Tibial nerve (tissue), 3 donors: ENCODE results near the gene DCAF11.

Source experiments
- POLR2A ChIP-seq, 2 donors: fragments of 450-650 bp; IDR thresholded peaks; one replicate each; pipeline ENCODE4 v1.6.1; 2017; ENCODE audit warnings: antibody characterized with exemption in 2 of 2, mild to moderate bottlenecking in 2 of 2, moderate library complexity in 2 of 2
- TF ChIP-seq, protein P1 (sequence below), 5 experiments: fragments of 200-600 bp in 3 of 5; fragments of 450-650 bp in 2 of 5; sonication (generic) in 3 of 5; IDR thresholded peaks; one replicate each; pipeline ENCODE4 v1.5.1; 2016 to 2019; ENCODE audit warnings: antibody characterized with exemption in 5 of 5, mild to moderate bottlenecking in 3 of 5, moderate library complexity in 2 of 5

DNA sequence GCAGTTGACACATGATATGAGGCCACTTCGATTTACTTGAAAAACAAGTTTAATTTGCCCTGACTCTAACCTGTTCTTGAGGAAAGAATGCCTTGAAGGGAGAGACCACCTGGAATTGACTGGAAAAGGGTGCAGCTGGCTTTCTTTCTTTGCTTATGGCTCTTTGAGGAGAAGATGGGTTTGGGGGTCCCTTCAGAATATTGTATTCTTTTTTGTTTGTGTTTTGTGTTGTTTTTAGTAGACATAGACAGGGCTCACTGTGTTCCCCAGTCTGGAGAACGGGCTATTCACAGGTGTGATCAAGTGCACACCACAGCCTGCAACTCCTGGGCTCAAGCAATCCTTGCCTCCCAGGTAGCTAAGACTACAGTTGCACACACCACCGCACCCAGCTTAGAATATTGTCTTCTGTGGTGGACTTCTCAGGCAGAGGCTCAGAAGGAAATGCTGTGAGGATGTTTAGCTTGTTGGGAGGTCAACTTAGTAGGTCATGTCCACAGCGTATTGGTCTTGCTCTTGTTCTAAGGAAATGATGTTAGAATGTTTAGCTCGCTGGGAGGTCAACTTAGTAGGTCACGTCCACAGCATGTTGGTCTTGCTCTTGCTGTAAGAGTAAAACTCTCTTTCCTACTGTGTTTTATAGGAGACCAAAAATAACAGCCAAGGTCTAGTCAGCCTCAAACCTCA lies 1.7 kb downstream of the DCAF11 start:
- TF ChIP-seq, protein P1, sequence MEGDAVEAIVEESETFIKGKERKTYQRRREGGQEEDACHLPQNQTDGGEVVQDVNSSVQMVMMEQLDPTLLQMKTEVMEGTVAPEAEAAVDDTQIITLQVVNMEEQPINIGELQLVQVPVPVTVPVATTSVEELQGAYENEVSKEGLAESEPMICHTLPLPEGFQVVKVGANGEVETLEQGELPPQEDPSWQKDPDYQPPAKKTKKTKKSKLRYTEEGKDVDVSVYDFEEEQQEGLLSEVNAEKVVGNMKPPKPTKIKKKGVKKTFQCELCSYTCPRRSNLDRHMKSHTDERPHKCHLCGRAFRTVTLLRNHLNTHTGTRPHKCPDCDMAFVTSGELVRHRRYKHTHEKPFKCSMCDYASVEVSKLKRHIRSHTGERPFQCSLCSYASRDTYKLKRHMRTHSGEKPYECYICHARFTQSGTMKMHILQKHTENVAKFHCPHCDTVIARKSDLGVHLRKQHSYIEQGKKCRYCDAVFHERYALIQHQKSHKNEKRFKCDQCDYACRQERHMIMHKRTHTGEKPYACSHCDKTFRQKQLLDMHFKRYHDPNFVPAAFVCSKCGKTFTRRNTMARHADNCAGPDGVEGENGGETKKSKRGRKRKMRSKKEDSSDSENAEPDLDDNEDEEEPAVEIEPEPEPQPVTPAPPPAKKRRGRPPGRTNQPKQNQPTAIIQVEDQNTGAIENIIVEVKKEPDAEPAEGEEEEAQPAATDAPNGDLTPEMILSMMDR (IDR thresholded peaks at IDR 0.05) = no peak
- TF ChIP-seq POLR2A (IDR thresholded peaks at IDR 0.05) = no peak
